T-cell (primary cell): ENCODE measurements around the gene PARVG. TPM values are rescaled to one million over a fixed set of nuclear protein-coding genes. Genes with fewer than 3 reads are reported as not detected.

ENCODE experiments used
- ATAC-seq, 4 experiments: fragments of 200-7000 bp in 3 of 4; fragments of 150-1000 bp in 1 of 4; cut with Tn5 transposase; replicated peaks in 1 of 4; 1 replicate in 3 of 4; 2 replicates in 1 of 4; pipeline ENCODE4 v1.10.0; 2021; ENCODE audit warnings: moderate library complexity in 3 of 4, mild to moderate bottlenecking in 2 of 4, moderate number of reproducible peaks in 1 of 4
- CTCF ChIA-PET, 2 donors: fragments of 300-600 bp; sonication (Branson Sonifier 250); formaldehyde crosslinking; loops; one replicate each; lab custom pipeline; 2022; ENCODE audit warnings: antibody characterized with exemption in 2 of 2; lab: Charles Lee
- POLR2A ChIA-PET, 2 donors: fragments of 300-600 bp; sonication (Branson Sonifier 250); formaldehyde crosslinking; loops; one replicate each; lab custom pipeline; 2022; ENCODE audit warnings: antibody characterized with exemption in 2 of 2; lab: Charles Lee
- DNase-seq, 35 experiments: peaks; one replicate each; pipeline versions ENCODE4 v3.0.0 to v3.0.0-alpha.2; 2013 to 2023
- H3K27ac ChIP-seq: one replicate; pipeline ENCODE4 v1.5.1; 2013; ENCODE audit warnings: low read length
- H3K27me3 ChIP-seq, 2 experiments: replicated peaks in 1 of 2; 1 replicate in 1 of 2; 2 replicates in 1 of 2; pipeline versions ENCODE4 v1.6.1 to v1.7.0; 2013; ENCODE audit warnings: low read length in 1 of 2, mixed read lengths in 1 of 2; ENCODE audit not compliant: control insufficient read depth in 2 of 2, insufficient read depth in 2 of 2; ENCODE audit errors: extremely low read depth in 1 of 2
- H3K36me3 ChIP-seq, 2 donors: 1 replicate in 1 of 2; 2 replicates in 1 of 2; pipeline versions ENCODE4 v1.6.1 to v1.7.0; 2013; ENCODE audit warnings: low read length in 1 of 2; ENCODE audit not compliant: control insufficient read depth in 2 of 2, insufficient read depth in 1 of 2; ENCODE audit errors: extremely low read depth in 1 of 2
- H3K4me1 ChIP-seq, 2 experiments: 1 replicate in 1 of 2; 2 replicates in 1 of 2; pipeline versions ENCODE4 v1.6.1 to v1.7.0; 2013; ENCODE audit warnings: low read length in 2 of 2, mixed read lengths in 1 of 2; ENCODE audit not compliant: insufficient read depth in 2 of 2, control insufficient read depth in 1 of 2; ENCODE audit errors: extremely low read depth in 1 of 2
- H3K4me3 ChIP-seq, 2 donors: 1 replicate in 1 of 2; 2 replicates in 1 of 2; pipeline versions ENCODE4 v1.5.1 to v1.7.0; 2013; ENCODE audit warnings: mild to moderate bottlenecking in 2 of 2, low read length in 1 of 2, moderate library complexity in 1 of 2; ENCODE audit not compliant: control insufficient read depth in 1 of 2; ENCODE audit errors: extremely low read depth in 1 of 2
- H3K9me3 ChIP-seq: 2 replicates; pipeline ENCODE4 v1.7.0; 2013
- H3K27ac Mint-ChIP-seq, 2 donors: one replicate each; pipeline ENCODE4 v1.8.0; 2020 to 2021; ENCODE audit warnings: mild to moderate bottlenecking in 2 of 2, mixed read lengths in 2 of 2
- H3K27me3 Mint-ChIP-seq, 2 donors: one replicate each; pipeline ENCODE4 v1.8.0; 2021 to 2022; ENCODE audit warnings: mixed read lengths in 2 of 2
- H3K36me3 Mint-ChIP-seq: one replicate; pipeline ENCODE4 v1.8.0; 2021; ENCODE audit warnings: mixed read lengths
- H3K4me1 Mint-ChIP-seq, 3 donors: one replicate each; pipeline ENCODE4 v1.8.0; 2020 to 2022; ENCODE audit warnings: mixed read lengths in 3 of 3, mild to moderate bottlenecking in 1 of 3
- H3K4me3 Mint-ChIP-seq, 3 donors: one replicate each; pipeline ENCODE4 v1.8.0; 2020 to 2022; ENCODE audit warnings: mild to moderate bottlenecking in 3 of 3, mixed read lengths in 3 of 3, moderate library complexity in 3 of 3
- H3K9me3 Mint-ChIP-seq, 3 donors: one replicate each; pipeline ENCODE4 v1.8.0; 2020 to 2022; ENCODE audit warnings: mixed read lengths in 3 of 3
- WGBS: methylation state at CpG from one replicate; pipeline ENCODE4 v1.1.5; 2013; ENCODE audit warnings: missing lambda C conversion rate; ENCODE audit not compliant: insufficient coverage; 5-methylcytosine and 5-hydroxymethylcytosine counted together
- total RNA-seq, 35 experiments: library from RNA in 6 of 35; stranded (reverse) in 6 of 35; fragments of 120-200 nt in 1 of 35; gene quantifications; one replicate each; pipeline versions ENCODE4 v1.2.1 to v1.2.4 and lab custom pipeline; 2013 to 2026

PARVG gene
- total RNA-seq, 5 donors from 2014 or later (not counting 1 experiment from before 2014, with no cell fraction given): 153 to 236 (median 197) TPM

DNA sequence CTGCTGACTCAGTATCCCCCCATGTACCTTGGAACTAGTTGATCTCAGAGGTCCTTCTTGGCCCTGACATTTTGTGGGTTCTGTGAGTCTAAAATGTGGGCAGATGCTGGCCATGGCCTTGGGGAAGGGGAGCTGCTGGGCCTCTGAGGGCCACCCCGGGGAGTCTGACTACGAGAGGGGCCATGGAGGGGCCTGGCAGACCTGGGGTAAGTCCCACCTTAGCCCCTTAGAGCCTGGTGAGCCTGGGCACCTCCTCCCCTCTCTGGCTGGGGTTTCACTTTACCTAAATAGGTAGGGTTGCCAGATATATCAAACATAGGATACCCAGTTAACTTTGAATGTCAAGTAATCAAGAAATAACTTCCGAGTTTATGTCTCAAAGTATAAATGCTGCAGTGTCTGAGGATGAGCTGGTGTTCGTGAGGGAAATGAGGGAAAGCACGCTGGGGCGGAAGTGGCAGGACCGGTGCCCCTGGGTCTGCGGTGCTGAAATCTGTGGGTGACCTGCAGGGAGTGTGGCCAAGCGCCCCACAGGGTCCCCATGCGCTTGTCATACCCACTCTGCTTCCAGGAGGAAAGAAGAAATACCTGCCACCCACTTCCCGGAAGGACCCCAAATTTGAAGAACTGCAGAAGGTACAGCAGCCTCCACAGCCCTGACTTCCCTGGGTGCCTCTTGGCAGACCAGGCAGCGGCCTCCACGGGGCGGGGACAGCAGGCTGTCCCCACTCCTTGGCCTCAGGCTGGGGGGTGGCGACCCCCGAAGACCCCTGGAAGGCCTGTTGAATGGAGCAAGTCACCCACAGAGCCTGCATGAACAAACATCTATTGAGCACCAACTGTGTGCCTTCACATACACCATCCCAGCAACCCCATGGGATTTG is 4.8 kb downstream of the PARVG start:
- 100% methylated on average over 5 of the region's 16 CpGs for WGBS
- H3K27ac ChIP-seq: no peak overlapping the region
- POLR2A ChIA-PET: no interaction called here
- Mint-ChIP-seq H3K36me3 (peaks cover 6% of the 10 kb centered on the region), H3K9me3 (no peaks in the 10 kb centered on the region), H3K27ac (peak overlapping the region; percentile 5 to 77), H3K4me3 (peak overlapping the region in 1 of 3 donors; percentile 15), H3K4me1 (peaks cover 29 to 36% (median 31%) of the 10 kb centered on the region in 3 donors), H3K27me3 (no peaks in the 10 kb centered on the region)
- H3K27me3 ChIP-seq: no peaks in the 10 kb centered on the region
- H3K36me3 ChIP-seq: peaks cover 11 to 26% of the 10 kb centered on the region in 2 donors
- ATAC-seq (no peak), DNase-seq (no peak)
- no peak overlapping the region for H3K4me3 ChIP-seq
- peaks cover 6 to 34% of the 10 kb centered on the region in 2 experiments for H3K4me1 ChIP-seq
- CTCF ChIA-PET: no interaction called here
- no peaks in the 10 kb centered on the region for H3K9me3 ChIP-seq

DNA sequence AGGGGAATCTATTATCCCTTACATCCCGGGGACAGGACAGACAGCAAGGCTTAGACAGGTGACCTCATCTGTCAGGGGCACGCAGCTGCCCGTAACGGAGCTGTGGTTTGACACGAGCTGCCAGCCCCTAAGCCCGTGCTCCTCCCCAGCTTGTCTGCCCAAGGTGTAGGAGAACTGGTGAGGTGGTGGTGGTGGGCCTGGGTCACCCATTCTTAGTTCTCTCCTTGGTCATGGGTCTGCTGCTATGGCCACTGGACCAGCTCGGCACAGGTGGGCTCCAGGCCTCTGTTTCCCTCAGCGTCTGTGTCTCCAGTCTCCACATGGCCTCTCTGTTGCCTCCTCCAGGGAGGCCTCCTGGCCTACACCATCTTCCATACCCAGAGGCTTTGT is 5.4 kb downstream of the PARVG start:
- DNase-seq (no peak), ATAC-seq (no peak)
- Histone ChIP-seq H3K27ac (no peak overlapping the region), H3K9me3 (no peaks in the 10 kb centered on the region), H3K4me3 (no peak overlapping the region), H3K27me3 (no peaks in the 10 kb centered on the region), H3K36me3 (peaks cover 11 to 26% of the 10 kb centered on the region in 2 donors), H3K4me1 (peaks cover 6 to 35% of the 10 kb centered on the region in 2 experiments)
- H3K27me3 Mint-ChIP-seq: no peaks in the 10 kb centered on the region
- peaks cover 23 to 34% (median 25%) of the 10 kb centered on the region in 3 donors for H3K4me1 Mint-ChIP-seq
- peak overlapping the region in 1 of 2 donors; percentile 86 for H3K27ac Mint-ChIP-seq
- peaks cover 6% of the 10 kb centered on the region for H3K36me3 Mint-ChIP-seq
- no peaks in the 10 kb centered on the region for H3K9me3 Mint-ChIP-seq
- CTCF ChIA-PET: no interaction called here
- WGBS: 82% methylated on average over 8 of the region's 8 CpGs
- no peak overlapping the region for H3K4me3 Mint-ChIP-seq
- POLR2A ChIA-PET: no interaction called here

DNA sequence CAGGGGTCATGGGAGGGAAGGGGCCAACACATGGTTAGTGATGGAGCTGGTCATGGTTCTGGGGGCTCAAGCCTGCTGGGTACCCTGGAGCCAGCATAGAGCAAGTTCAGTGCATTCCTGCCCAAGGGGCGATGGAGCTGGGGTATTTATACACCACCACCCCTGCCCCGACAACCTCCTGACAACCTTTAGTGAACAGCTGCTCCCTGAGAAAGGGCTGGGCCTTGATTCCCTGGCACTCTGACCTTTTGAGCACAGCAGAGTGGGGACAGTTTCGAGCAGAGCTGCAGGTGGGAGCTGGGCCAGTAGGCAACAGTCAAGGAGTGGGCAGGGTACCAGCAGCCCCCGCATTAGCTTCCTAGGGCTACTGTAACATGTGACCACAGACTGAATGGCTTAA is 6.0 kb downstream of the PARVG start:
- no peak for ATAC-seq
- Histone ChIP-seq H3K4me1 (peaks cover 6 to 39% of the 10 kb centered on the region in 2 experiments), H3K4me3 (no peak overlapping the region), H3K36me3 (peaks cover 11 to 26% of the 10 kb centered on the region in 2 donors), H3K9me3 (no peaks in the 10 kb centered on the region), H3K27ac (no peak overlapping the region), H3K27me3 (no peaks in the 10 kb centered on the region)
- ChIA-PET CTCF (no interaction called here), POLR2A (no interaction called here)
- Mint-ChIP-seq H3K27me3 (no peaks in the 10 kb centered on the region), H3K36me3 (peaks cover 9% of the 10 kb centered on the region), H3K4me3 (no peak overlapping the region), H3K4me1 (peaks cover 22 to 40% (median 27%) of the 10 kb centered on the region in 3 donors), H3K9me3 (no peaks in the 10 kb centered on the region), H3K27ac (peak overlapping the region in 1 of 2 donors; percentile 86)
- DNase-seq: no peak
- WGBS: 89% methylated on average over 3 of the region's 4 CpGs

DNA sequence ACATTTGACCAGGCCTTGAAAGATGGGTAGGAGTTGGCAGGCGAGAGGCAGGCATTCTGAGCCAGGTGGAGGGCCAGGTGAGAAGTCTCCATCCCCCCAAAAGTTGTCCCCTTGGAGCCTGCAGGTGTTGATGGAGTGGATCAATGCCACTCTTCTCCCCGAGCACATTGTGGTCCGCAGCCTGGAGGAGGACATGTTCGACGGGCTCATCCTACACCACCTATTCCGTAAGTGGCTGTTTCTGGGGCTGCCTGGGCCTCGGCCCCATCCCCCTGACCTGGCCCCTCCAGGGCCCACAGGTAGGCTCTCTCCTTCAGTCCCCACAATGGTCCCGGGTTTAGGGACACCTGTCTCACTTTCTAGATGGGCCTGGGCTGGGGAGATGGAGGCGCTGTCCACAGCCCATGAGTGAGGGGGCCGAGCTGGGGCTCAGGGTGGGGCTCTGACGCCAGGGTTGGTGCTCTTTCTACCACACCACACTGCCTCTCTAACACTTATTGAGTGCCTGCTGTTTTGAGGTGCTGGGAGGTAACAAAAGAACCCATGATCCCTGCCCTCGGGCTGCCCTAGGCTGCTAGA is 7.0 kb downstream of the PARVG start:
- Mint-ChIP-seq H3K36me3 (peaks cover 9% of the 10 kb centered on the region), H3K9me3 (no peaks in the 10 kb centered on the region), H3K4me1 (peaks cover 17 to 39% (median 24%) of the 10 kb centered on the region in 3 donors), H3K27ac (no peak overlapping the region), H3K4me3 (no peak overlapping the region), H3K27me3 (no peaks in the 10 kb centered on the region)
- ATAC-seq (no peak), DNase-seq (no peak)
- Histone ChIP-seq H3K9me3 (no peaks in the 10 kb centered on the region), H3K4me3 (no peak overlapping the region), H3K36me3 (peaks cover 11 to 26% of the 10 kb centered on the region in 2 donors), H3K4me1 (peaks cover 6 to 38% of the 10 kb centered on the region in 2 experiments), H3K27me3 (no peaks in the 10 kb centered on the region), H3K27ac (no peak overlapping the region)
- POLR2A ChIA-PET: no interaction called here
- 100% methylated on average over 4 of the region's 12 CpGs for WGBS
- CTCF ChIA-PET: no interaction called here

DNA sequence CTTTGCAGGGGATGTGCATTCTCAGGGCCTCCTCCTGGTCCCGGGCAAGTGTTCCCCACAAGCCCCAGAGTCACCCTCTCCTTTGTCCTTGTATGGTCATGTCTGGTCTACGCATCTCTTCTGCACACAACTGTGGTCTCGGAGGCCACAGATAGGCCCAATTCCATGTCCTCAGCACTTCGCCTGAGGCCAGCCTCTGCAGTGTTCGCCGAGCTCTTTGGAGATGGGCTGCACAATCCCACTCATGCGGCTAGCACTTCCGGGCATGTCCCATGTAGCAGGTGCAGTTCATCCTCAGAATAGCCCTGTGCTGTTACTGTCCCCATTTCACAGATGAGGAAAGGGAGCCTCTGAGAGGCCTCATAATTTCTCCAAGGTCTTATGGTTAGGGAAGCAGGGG is 7.6 kb downstream of the PARVG start:
- Histone ChIP-seq H3K4me3 (no peak overlapping the region), H3K9me3 (no peaks in the 10 kb centered on the region), H3K27me3 (no peaks in the 10 kb centered on the region), H3K4me1 (peaks cover 7 to 38% of the 10 kb centered on the region in 2 experiments), H3K27ac (no peak overlapping the region), H3K36me3 (peaks cover 11 to 26% of the 10 kb centered on the region in 2 donors)
- 97% methylated on average over 8 of the region's 8 CpGs for WGBS
- DNase-seq (no peak), ATAC-seq (no peak)
- H3K4me3 Mint-ChIP-seq: no peak overlapping the region
- H3K9me3 Mint-ChIP-seq: no peaks in the 10 kb centered on the region
- H3K4me1 Mint-ChIP-seq: peaks cover 17 to 41% (median 26%) of the 10 kb centered on the region in 3 donors
- ChIA-PET CTCF (no interaction called here), POLR2A (no interaction called here)
- peaks cover 12% of the 10 kb centered on the region for H3K36me3 Mint-ChIP-seq
- H3K27ac Mint-ChIP-seq: no peak overlapping the region
- H3K27me3 Mint-ChIP-seq: no peaks in the 10 kb centered on the region

DNA sequence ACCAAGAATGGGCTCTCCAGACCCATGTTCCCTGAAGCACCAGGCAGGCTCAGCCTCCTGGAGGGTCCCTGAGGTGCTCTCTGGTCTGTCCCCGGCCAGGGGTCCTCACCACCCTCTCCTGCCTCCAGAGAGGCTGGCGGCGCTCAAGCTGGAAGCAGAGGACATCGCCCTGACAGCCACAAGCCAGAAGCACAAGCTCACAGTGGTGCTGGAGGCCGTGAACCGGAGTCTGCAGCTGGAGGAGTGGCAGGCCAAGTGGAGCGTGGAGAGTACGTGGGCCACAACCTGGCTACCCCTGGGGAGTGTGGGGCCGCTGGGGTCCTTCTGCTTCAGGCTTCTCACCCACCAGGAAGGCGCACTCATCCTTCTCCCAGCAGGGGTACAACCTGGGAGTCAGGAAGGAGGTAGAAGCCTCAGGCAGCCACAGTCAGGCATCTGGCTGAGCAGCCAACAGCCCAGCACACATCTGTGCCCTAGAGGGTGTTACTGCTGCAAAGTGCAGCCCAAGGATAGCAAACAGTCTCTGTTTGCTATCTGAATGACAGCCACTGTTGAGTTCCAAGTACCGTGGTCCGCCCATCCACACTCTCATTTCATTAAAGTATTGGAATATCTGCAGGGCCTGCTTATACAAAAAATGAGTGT is 8.4 kb downstream of the PARVG start:
- Histone ChIP-seq H3K27me3 (no peaks in the 10 kb centered on the region), H3K4me1 (peaks cover 12 to 38% of the 10 kb centered on the region in 2 experiments), H3K36me3 (peaks cover 9 to 26% of the 10 kb centered on the region in 2 donors), H3K27ac (no peak overlapping the region), H3K9me3 (no peaks in the 10 kb centered on the region), H3K4me3 (no peak overlapping the region)
- 95% methylated on average over 10 of the region's 12 CpGs for WGBS
- Mint-ChIP-seq H3K9me3 (no peaks in the 10 kb centered on the region), H3K4me1 (peaks cover 21 to 41% (median 26%) of the 10 kb centered on the region in 3 donors), H3K27me3 (no peaks in the 10 kb centered on the region), H3K36me3 (peaks cover 16% of the 10 kb centered on the region), H3K4me3 (no peak overlapping the region), H3K27ac (no peak overlapping the region)
- POLR2A ChIA-PET: no interaction called here
- CTCF ChIA-PET: no interaction called here
- ATAC-seq (no peak), DNase-seq (no peak)
